Gastroesophageal sphincter (tissue), 4 donors: ENCODE results near the gene GARS1. TPM values are rescaled to one million over a fixed set of nuclear protein-coding genes. Genes with fewer than 3 reads are reported as not detected.

ENCODE experiments used
- ATAC-seq: fragments of 150-250 bp; one replicate; pipeline ENCODE4 v1.9.1; 2016; ENCODE audit warnings: mild to moderate bottlenecking, moderate library complexity
- H3K27ac ChIP-seq, 4 donors: fragments of 200-600 bp; sonication (generic) in 3 of 4; 1 replicate in 3 of 4; 2 replicates in 1 of 4; pipeline ENCODE4 v1.5.1; 2016 to 2019
- H3K27me3 ChIP-seq: fragments of 200-600 bp; sonication (generic); one replicate; pipeline ENCODE4 v1.5.1; 2019
- H3K36me3 ChIP-seq, 2 donors: fragments of 200-600 bp; sonication (generic); one replicate each; pipeline ENCODE4 v1.5.1; 2019; ENCODE audit warnings: control low read depth in 1 of 2
- H3K4me1 ChIP-seq, 3 donors: fragments of 200-600 bp; sonication (generic); 1 replicate in 2 of 3; 2 replicates in 1 of 3; pipeline ENCODE4 v1.5.1; 2016 to 2019; ENCODE audit warnings: control low read depth in 2 of 3
- H3K4me3 ChIP-seq, 2 donors: fragments of 200-600 bp; sonication (generic); one replicate each; pipeline ENCODE4 v1.5.1; 2019; ENCODE audit warnings: mild to moderate bottlenecking in 1 of 2, moderate library complexity in 1 of 2
- H3K9me3 ChIP-seq, 3 donors: fragments of 200-600 bp; sonication (generic); one replicate each; pipeline ENCODE4 v1.5.1; 2017 to 2019; ENCODE audit warnings: control low read depth in 2 of 3
- CTCF ChIP-seq, 4 experiments: fragments of 200-600 bp in 2 of 4; fragments of 450-650 bp in 2 of 4; sonication (generic) in 1 of 4; IDR thresholded peaks; one replicate each; pipeline ENCODE4 v1.5.1; 2017 to 2019; ENCODE audit warnings: antibody characterized with exemption in 4 of 4, mild to moderate bottlenecking in 2 of 4, moderate library complexity in 2 of 4
- EP300 ChIP-seq: sonication (generic); formaldehyde crosslinking; IDR thresholded peaks from one replicate; pipeline ENCODE4 v1.6.1; 2017; ENCODE audit warnings: antibody characterized with exemption, mild to moderate bottlenecking
- POLR2A ChIP-seq, 2 donors: fragments of 450-650 bp; IDR thresholded peaks; one replicate each; pipeline ENCODE4 v1.6.1; 2017; ENCODE audit warnings: antibody characterized with exemption in 2 of 2, mild to moderate bottlenecking in 2 of 2, moderate library complexity in 1 of 2
- POLR2AphosphoS5 ChIP-seq: sonication (generic); formaldehyde crosslinking; IDR thresholded peaks from one replicate; pipeline ENCODE4 v1.6.1; 2017; ENCODE audit warnings: antibody characterized with exemption
- WGBS, 2 donors: methylation state at CpG; one replicate each; pipeline ENCODE4 v1.1.5; 2018; ENCODE audit warnings: low coverage in 1 of 2; 5-methylcytosine and 5-hydroxymethylcytosine counted together
- total RNA-seq, 4 donors: library from RNA; depleted of rRNA; stranded (reverse); fragments of >200 nt; gene quantifications; one replicate each; pipeline ENCODE4 v1.1.0, GENCODE V29; 2016

The GARS1 gene
- 10 to 100 TPM; 44.7 to 81.9 (median 49.7) TPM for total RNA-seq

DNA sequence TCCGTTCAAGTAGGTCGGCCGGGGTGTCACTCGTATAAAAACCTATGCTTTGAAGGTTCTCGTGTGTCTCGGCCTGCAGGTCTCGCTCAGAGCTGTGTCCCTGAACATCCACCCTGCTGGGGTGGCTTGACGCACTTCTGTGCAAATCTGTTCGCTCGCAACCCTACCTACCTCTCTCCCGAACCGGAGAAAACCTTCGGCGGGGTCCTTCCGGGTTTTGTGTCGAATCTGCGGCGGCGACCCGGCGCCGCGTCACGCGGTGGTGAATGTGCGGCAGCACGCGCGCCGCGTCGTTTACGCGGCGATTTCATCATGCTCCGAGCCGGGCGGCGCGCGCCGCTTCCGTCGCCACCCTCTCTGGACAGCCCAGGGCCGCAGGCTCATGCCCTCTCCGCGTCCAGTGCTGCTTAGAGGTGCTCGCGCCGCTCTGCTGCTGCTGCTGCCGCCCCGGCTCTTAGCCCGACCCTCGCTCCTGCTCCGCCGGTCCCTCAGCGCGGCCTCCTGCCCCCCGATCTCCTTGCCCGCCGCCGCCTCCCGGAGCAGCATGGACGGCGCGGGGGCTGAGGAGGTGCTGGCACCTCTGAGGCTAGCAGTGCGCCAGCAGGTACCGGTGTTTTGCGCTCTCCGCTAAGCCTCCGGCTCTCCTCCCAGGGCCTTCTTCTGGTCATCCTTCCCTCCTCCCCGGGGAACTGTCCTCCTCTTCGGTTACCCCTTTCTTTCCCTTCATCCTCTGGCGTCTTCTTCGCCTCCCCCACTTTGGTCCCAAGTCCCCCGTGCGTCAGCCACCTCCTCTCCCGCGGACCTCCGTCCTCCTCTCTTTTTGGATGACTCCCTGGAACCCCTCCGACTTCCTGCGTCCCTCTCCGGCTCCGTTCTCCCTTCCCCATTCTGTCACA is at the start of gene GARS1:
Gene GARS1, plus strand, starts transcription at position 339 of the 896 bp plus-strand sequence. Its CDS starts 44 bp downstream, at position 383.
- Histone ChIP-seq H3K4me1 (peaks cover 2 to 47% (median 3%) of the 10 kb centered on the region in 3 donors), H3K4me3 (peak within 1 kb of the TSS; percentile 81), H3K9me3 (no peaks in the 10 kb centered on the region), H3K36me3 (peaks cover under 1 to 12% of the 10 kb centered on the region in 2 donors), H3K27ac (peak within 1 kb of the TSS; percentile 89 to 95 (median 92)), H3K27me3 (no peaks in the 10 kb centered on the region)
- ATAC-seq = peak; percentile 98
- TF ChIP-seq CTCF (IDR thresholded peaks at IDR 0.05) (peak in 2 of 4 experiments; percentile 6 to 16), POLR2AphosphoS5 (peak; percentile 91), EP300 (no peak), POLR2A (IDR thresholded peaks at IDR 0.05) (peak; percentile 88 to 91)
- WGBS, 2 donors = 0% methylated on average over 12 to 21 of the region's 84 CpGs

GRCh38 chr7:30545791-30546555 is 48.7 kb upstream of the GARS1 start:
- Histone ChIP-seq H3K27ac (no peak overlapping the region), H3K9me3 (no peaks in the 10 kb centered on the region), H3K4me3 (no peak overlapping the region), H3K27me3 (no peaks in the 10 kb centered on the region), H3K36me3 (peaks cover 0 to 42% of the 10 kb centered on the region in 2 donors), H3K4me1 (peaks cover 0 to 14% (median under 1%) of the 10 kb centered on the region in 3 donors)
- ATAC-seq = no peak
- TF ChIP-seq POLR2A (IDR thresholded peaks at IDR 0.05) = no peak
- no peak for TF ChIP-seq EP300
- TF ChIP-seq POLR2AphosphoS5 = no peak
- TF ChIP-seq CTCF (IDR thresholded peaks at IDR 0.05) = no peak
- 68 to 85% methylated on average over 3 to 5 of the region's 5 CpGs for WGBS, 2 donors

GRCh38 chr7:30546596-30546995 is 48.1 kb upstream of the GARS1 start:
- TF ChIP-seq CTCF (IDR thresholded peaks at IDR 0.05) (no peak), POLR2A (IDR thresholded peaks at IDR 0.05) (no peak), POLR2AphosphoS5 (no peak), EP300 (no peak)
- no peak overlapping the region for H3K27ac ChIP-seq
- H3K9me3 ChIP-seq = no peaks in the 10 kb centered on the region
- no peaks in the 10 kb centered on the region for H3K27me3 ChIP-seq
- ATAC-seq = no peak
- H3K36me3 ChIP-seq = peaks cover 0 to 42% of the 10 kb centered on the region in 2 donors
- WGBS, 2 donors = 98% methylated on average over 4 of the region's 4 CpGs; no CpG with 5 or more reads in 1 of the 2 donors
- H3K4me1 ChIP-seq = peaks cover 0 to 19% (median 5%) of the 10 kb centered on the region in 3 donors
- no peak overlapping the region for H3K4me3 ChIP-seq

GRCh38 chr7:30548845-30549244 is 45.8 kb upstream of the GARS1 start:
- Histone ChIP-seq H3K4me3 (no peak overlapping the region), H3K9me3 (no peaks in the 10 kb centered on the region), H3K27ac (peak overlapping the region in 1 of 4 donors; percentile 30), H3K36me3 (peaks cover 0 to 39% of the 10 kb centered on the region in 2 donors), H3K27me3 (no peaks in the 10 kb centered on the region), H3K4me1 (peaks cover 0 to 19% (median 5%) of the 10 kb centered on the region in 3 donors)
- TF ChIP-seq POLR2A (IDR thresholded peaks at IDR 0.05) (no peak), CTCF (IDR thresholded peaks at IDR 0.05) (peak; percentile 66 to 87 (median 82))
- 16 to 23% methylated on average over 5 to 6 of the region's 6 CpGs for WGBS, 2 donors
- peak; percentile 81 for ATAC-seq
